HCT116 (cell line): Measurements from ENCODE around the gene SFRP2. TPM values are rescaled to one million over a fixed set of nuclear protein-coding genes. Genes with fewer than 3 reads are reported as not detected.

Experiments used
- ATAC-seq: fragments of 200-7000 bp; cut with Tn5 transposase; 2 replicates; pipeline ENCODE4 v1.9.1; 2020; ENCODE audit warnings: mild to moderate bottlenecking, moderate library complexity
- BruUV-seq: library from RNA; stranded (reverse); fragments of 400-500 nt; replicated peaks from 2 replicates; lab custom pipeline; 2021; lab: Mats Ljungman, UMichigan
- CTCF ChIA-PET: fragments of 300-600 bp; sonication (Branson Sonifier 250); formaldehyde crosslinking; loops from one replicate; lab custom pipeline; 2021; ENCODE audit warnings: antibody characterized with exemption; lab: Charles Lee
- POLR2A ChIA-PET: fragments of 300-600, 350-600 bp; sonication (Branson Sonifier 250); formaldehyde crosslinking; loops from one replicate; lab custom pipeline; 2021; ENCODE audit warnings: antibody characterized with exemption; lab: Charles Lee
- RAD21 ChIA-PET, 2 experiments: fragments of 300-600 bp; sonication (Branson Sonifier 250); formaldehyde crosslinking; loops; one replicate each; lab custom pipeline; 2023; ENCODE audit warnings: low total read pairs in 2 of 2; ENCODE audit not compliant: uncharacterized antibody in 2 of 2, unreplicated experiment in 2 of 2, low non-redundant PET in 1 of 2; lab: Charles Lee
- DNase-seq: peaks from one replicate; pipeline ENCODE4 v3.0.0-alpha.2; 2010; ENCODE audit warnings: low read depth, low spot score
- H2AFZ ChIP-seq: fragments of 200-600 bp; shearing (Covaris generic), sonication (generic); 2 replicates; pipeline ENCODE4 v1.6.1; 2017; ENCODE audit warnings: low read depth, mixed run types, mixed read lengths, antibody characterized with exemption, low read length; ENCODE audit not compliant: poor library complexity, severe bottlenecking
- H3K27ac ChIP-seq: 2 replicates; pipeline ENCODE4 v1.5.1; 2012; ENCODE audit warnings: low read depth, low read length
- H3K27me3 ChIP-seq: fragments of 200-600 bp; sonication (generic); 2 replicates; pipeline ENCODE4 v1.6.1; 2016; ENCODE audit warnings: mixed run types, low read length, mixed read lengths; ENCODE audit not compliant: insufficient read depth
- H3K36me3 ChIP-seq, 2 experiments: fragments of 200-500 bp in 1 of 2; fragments of 200-600 bp in 1 of 2; sonication (Bioruptor generic) in 1 of 2; sonication (generic) in 1 of 2; 2 replicates each; pipeline versions ENCODE4 v1.5.1 to v1.6.1; 2014 to 2016; ENCODE audit warnings: low read length in 2 of 2, inconsistent platforms in 1 of 2, mixed read lengths in 1 of 2, mixed run types in 1 of 2; ENCODE audit not compliant: insufficient read depth in 2 of 2, control insufficient read depth in 1 of 2
- H3K4me1 ChIP-seq, 2 experiments: fragments of 200-600 bp in 1 of 2; sonication (generic) in 1 of 2; 2 replicates each; pipeline versions ENCODE4 v1.5.1 to v1.6.1; 2012 to 2017; ENCODE audit warnings: low read length in 2 of 2, inconsistent platforms in 1 of 2, mild to moderate bottlenecking in 1 of 2, mixed read lengths in 1 of 2, mixed run types in 1 of 2, moderate library complexity in 1 of 2; ENCODE audit not compliant: insufficient read depth in 2 of 2, control insufficient read depth in 1 of 2
- H3K4me2 ChIP-seq: fragments of 200-600 bp; sonication (generic); 2 replicates; pipeline ENCODE4 v1.6.1; 2017; ENCODE audit warnings: mixed run types, low read length, mixed read lengths
- H3K4me3 ChIP-seq, 2 experiments: fragments of 200-600 bp in 1 of 2; sonication (generic) in 1 of 2; replicated peaks in 1 of 2; 2 replicates each; pipeline ENCODE4 v1.5.1; 2011 to 2016; ENCODE audit warnings: low read length in 2 of 2, control low read depth in 1 of 2, low read depth in 1 of 2, mild to moderate bottlenecking in 1 of 2, mixed read lengths in 1 of 2, mixed run types in 1 of 2
- H3K79me2 ChIP-seq: fragments of 200-600 bp; sonication (generic); 2 replicates; pipeline ENCODE4 v1.6.1; 2017; ENCODE audit warnings: mild to moderate bottlenecking, mixed run types, low read length, moderate library complexity, mixed read lengths; ENCODE audit not compliant: insufficient read depth
- H3K9ac ChIP-seq: fragments of 200-600 bp; sonication (generic); 2 replicates; pipeline ENCODE4 v1.6.1; 2016; ENCODE audit warnings: low read length, mixed read lengths
- H3K9me2 ChIP-seq: fragments of 200-600 bp; sonication (generic), shearing (Covaris generic); 2 replicates; pipeline ENCODE4 v1.6.1; 2017; ENCODE audit warnings: mixed run types, mild to moderate bottlenecking, moderate library complexity; ENCODE audit not compliant: insufficient read depth
- H3K9me3 ChIP-seq, 2 experiments: fragments of 200-500 bp in 1 of 2; fragments of 200-600 bp in 1 of 2; sonication (Bioruptor generic) in 1 of 2; sonication (generic) in 1 of 2; 2 replicates each; pipeline ENCODE4 v1.6.1; 2014 to 2017; ENCODE audit warnings: low read length in 2 of 2, mixed read lengths in 2 of 2, inconsistent platforms in 1 of 2, low read depth in 1 of 2, mild to moderate bottlenecking in 1 of 2, mixed run types in 1 of 2, moderate library complexity in 1 of 2; ENCODE audit not compliant: control insufficient read depth in 1 of 2, insufficient read depth in 1 of 2
- H4K20me1 ChIP-seq: fragments of 200-600 bp; sonication (generic), shearing (Covaris generic); 2 replicates; pipeline ENCODE4 v1.6.1; 2017; ENCODE audit warnings: mixed run types, mild to moderate bottlenecking, moderate library complexity; ENCODE audit not compliant: insufficient read depth
- CBX3 ChIP-seq: IDR thresholded peaks from 2 replicates; pipeline ENCODE4 v1.6.1; 2012; ENCODE audit warnings: low read depth
- EGR1 ChIP-seq: IDR thresholded peaks from 2 replicates; pipeline ENCODE4 v1.6.1; 2012; ENCODE audit warnings: low read depth
- ELF1 ChIP-seq: IDR thresholded peaks from 2 replicates; pipeline ENCODE4 v1.6.1; 2012; ENCODE audit warnings: low read depth, borderline replicate concordance
- EZH2 ChIP-seq: fragments of 200-600 bp; sonication (generic); IDR thresholded peaks from 2 replicates; pipeline ENCODE4 v1.6.1; 2017; ENCODE audit warnings: antibody characterized with exemption, mixed run types
- EZH2phosphoT487 ChIP-seq: fragments of 200-600 bp; IDR thresholded peaks from 2 replicates; pipeline ENCODE4 v1.6.1; 2018; ENCODE audit warnings: antibody characterized with exemption, borderline replicate concordance
- JUND ChIP-seq: IDR thresholded peaks from 2 replicates; pipeline ENCODE4 v1.6.1; 2012
- MAX ChIP-seq: IDR thresholded peaks from 2 replicates; pipeline ENCODE4 v1.6.1; 2012
- POLR2AphosphoS5 ChIP-seq: IDR thresholded peaks from 2 replicates; pipeline ENCODE4 v1.6.1; 2011; ENCODE audit warnings: mild to moderate bottlenecking, low read depth, low read length, moderate library complexity
- SP1 ChIP-seq: IDR thresholded peaks from 2 replicates; pipeline ENCODE4 v1.6.1; 2012; ENCODE audit warnings: low read depth
- SRF ChIP-seq: IDR thresholded peaks from 2 replicates; pipeline ENCODE4 v1.6.1; 2012; ENCODE audit warnings: low read depth
- YY1 ChIP-seq: IDR thresholded peaks from 2 replicates; pipeline ENCODE4 v1.6.1; 2011; ENCODE audit warnings: low read length, low read depth, moderate library complexity, mild to moderate bottlenecking; ENCODE audit not compliant: insufficient replicate concordance; ENCODE audit errors: extremely low read depth
- intact Hi-C: fragments of 100-400 bp; cut with micrococcal nuclease; formaldehyde crosslinking; loops from 2 replicates; pipeline ENCODE4 v1.10.0; 2022
- total RNA-seq: library from RNA; stranded (reverse); gene quantifications from one replicate; pipeline ENCODE4 v1.2.1, GENCODE V29; 2021; ENCODE audit not compliant: unreplicated experiment
- TF ChIP-seq, protein P1 (sequence below): IDR thresholded peaks from 2 replicates; pipeline ENCODE4 v1.6.1; 2012
- TF ChIP-seq, protein P2 (sequence below): IDR thresholded peaks from 2 replicates; pipeline ENCODE4 v1.6.1; 2011; ENCODE audit warnings: mild to moderate bottlenecking, low read length, moderate library complexity; ENCODE audit not compliant: insufficient replicate concordance; ENCODE audit errors: extremely low read depth
- TF ChIP-seq, protein P3 (sequence below): IDR thresholded peaks from 2 replicates; pipeline ENCODE4 v1.6.1; 2012; ENCODE audit warnings: low read depth

Gene SFRP2
- total RNA-seq, 1 experiment from 2014 or later = 0.22 TPM

- BruUV-seq = no TSS peak
- TF ChIP-seq, protein P1, sequence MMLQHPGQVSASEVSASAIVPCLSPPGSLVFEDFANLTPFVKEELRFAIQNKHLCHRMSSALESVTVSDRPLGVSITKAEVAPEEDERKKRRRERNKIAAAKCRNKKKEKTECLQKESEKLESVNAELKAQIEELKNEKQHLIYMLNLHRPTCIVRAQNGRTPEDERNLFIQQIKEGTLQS = no peak
- TF ChIP-seq JUND (no peak), SP1 (no peak), EZH2phosphoT487 (no peak), ELF1 (no peak), CBX3 (no peak)
- TF ChIP-seq, protein P2, sequence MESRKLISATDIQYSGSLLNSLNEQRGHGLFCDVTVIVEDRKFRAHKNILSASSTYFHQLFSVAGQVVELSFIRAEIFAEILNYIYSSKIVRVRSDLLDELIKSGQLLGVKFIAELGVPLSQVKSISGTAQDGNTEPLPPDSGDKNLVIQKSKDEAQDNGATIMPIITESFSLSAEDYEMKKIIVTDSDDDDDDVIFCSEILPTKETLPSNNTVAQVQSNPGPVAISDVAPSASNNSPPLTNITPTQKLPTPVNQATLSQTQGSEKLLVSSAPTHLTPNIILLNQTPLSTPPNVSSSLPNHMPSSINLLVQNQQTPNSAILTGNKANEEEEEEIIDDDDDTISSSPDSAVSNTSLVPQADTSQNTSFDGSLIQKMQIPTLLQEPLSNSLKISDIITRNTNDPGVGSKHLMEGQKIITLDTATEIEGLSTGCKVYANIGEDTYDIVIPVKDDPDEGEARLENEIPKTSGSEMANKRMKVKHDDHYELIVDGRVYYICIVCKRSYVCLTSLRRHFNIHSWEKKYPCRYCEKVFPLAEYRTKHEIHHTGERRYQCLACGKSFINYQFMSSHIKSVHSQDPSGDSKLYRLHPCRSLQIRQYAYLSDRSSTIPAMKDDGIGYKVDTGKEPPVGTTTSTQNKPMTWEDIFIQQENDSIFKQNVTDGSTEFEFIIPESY = no peak
- CTCF ChIA-PET = no interaction called here
These were observed 34.6 kb upstream of the SFRP2 start for GRCh38 chr4:153823483-153823882.

GRCh38 chr4:153822316-153822715 lies 33.4 kb upstream of the SFRP2 start:
- H2AFZ ChIP-seq = no peak overlapping the region
- BruUV-seq = no TSS peak
- no peaks in the 10 kb centered on the region for H3K79me2 ChIP-seq
- ChIA-PET POLR2A (no interaction called here), CTCF (no interaction called here), RAD21 (no interaction called here)
- no peak overlapping the region for H3K9ac ChIP-seq
- no peaks in the 10 kb centered on the region for H3K27me3 ChIP-seq
- no peaks in the 10 kb centered on the region for H4K20me1 ChIP-seq
- ATAC-seq (no peak), DNase-seq (no peak)
- H3K4me3 ChIP-seq = no peak overlapping the region
- intact Hi-C loops = no loop called here
- no peak overlapping the region for H3K4me2 ChIP-seq
- H3K36me3 ChIP-seq = no peaks in the 10 kb centered on the region
- no peaks in the 10 kb centered on the region for H3K4me1 ChIP-seq
- no peak overlapping the region for H3K27ac ChIP-seq
- no peaks in the 10 kb centered on the region for H3K9me2 ChIP-seq
- H3K9me3 ChIP-seq = no peaks in the 10 kb centered on the region
- no peak for TF ChIP-seq EGR1
- TF ChIP-seq, protein P3, sequence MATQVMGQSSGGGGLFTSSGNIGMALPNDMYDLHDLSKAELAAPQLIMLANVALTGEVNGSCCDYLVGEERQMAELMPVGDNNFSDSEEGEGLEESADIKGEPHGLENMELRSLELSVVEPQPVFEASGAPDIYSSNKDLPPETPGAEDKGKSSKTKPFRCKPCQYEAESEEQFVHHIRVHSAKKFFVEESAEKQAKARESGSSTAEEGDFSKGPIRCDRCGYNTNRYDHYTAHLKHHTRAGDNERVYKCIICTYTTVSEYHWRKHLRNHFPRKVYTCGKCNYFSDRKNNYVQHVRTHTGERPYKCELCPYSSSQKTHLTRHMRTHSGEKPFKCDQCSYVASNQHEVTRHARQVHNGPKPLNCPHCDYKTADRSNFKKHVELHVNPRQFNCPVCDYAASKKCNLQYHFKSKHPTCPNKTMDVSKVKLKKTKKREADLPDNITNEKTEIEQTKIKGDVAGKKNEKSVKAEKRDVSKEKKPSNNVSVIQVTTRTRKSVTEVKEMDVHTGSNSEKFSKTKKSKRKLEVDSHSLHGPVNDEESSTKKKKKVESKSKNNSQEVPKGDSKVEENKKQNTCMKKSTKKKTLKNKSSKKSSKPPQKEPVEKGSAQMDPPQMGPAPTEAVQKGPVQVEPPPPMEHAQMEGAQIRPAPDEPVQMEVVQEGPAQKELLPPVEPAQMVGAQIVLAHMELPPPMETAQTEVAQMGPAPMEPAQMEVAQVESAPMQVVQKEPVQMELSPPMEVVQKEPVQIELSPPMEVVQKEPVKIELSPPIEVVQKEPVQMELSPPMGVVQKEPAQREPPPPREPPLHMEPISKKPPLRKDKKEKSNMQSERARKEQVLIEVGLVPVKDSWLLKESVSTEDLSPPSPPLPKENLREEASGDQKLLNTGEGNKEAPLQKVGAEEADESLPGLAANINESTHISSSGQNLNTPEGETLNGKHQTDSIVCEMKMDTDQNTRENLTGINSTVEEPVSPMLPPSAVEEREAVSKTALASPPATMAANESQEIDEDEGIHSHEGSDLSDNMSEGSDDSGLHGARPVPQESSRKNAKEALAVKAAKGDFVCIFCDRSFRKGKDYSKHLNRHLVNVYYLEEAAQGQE = no peak
- TF ChIP-seq SRF = no peak
- TF ChIP-seq YY1 = no peak
- no peak for TF ChIP-seq EZH2
- TF ChIP-seq POLR2AphosphoS5 = no peak
- no peak for TF ChIP-seq MAX

More at GRCh38 chr4:153823483-153823882, 34.6 kb upstream of the SFRP2 start:
- H3K36me3 ChIP-seq = no peaks in the 10 kb centered on the region
- H3K27ac ChIP-seq = no peak overlapping the region
- H3K4me2 ChIP-seq = no peak overlapping the region
- RAD21 ChIA-PET = no interaction called here
- H2AFZ ChIP-seq = no peak overlapping the region
- no peaks in the 10 kb centered on the region for H3K9me3 ChIP-seq
- H3K4me1 ChIP-seq = no peaks in the 10 kb centered on the region
- no peak for DNase-seq
- ATAC-seq = no peak
- POLR2A ChIA-PET = no interaction called here
- intact Hi-C loops = no loop called here
- H4K20me1 ChIP-seq = no peaks in the 10 kb centered on the region
- H3K27me3 ChIP-seq = no peaks in the 10 kb centered on the region
- H3K79me2 ChIP-seq = no peaks in the 10 kb centered on the region
- no peaks in the 10 kb centered on the region for H3K9me2 ChIP-seq
- no peak overlapping the region for H3K9ac ChIP-seq
- H3K4me3 ChIP-seq = no peak overlapping the region
